ENCODE results near the gene BRME1.

DNA sequence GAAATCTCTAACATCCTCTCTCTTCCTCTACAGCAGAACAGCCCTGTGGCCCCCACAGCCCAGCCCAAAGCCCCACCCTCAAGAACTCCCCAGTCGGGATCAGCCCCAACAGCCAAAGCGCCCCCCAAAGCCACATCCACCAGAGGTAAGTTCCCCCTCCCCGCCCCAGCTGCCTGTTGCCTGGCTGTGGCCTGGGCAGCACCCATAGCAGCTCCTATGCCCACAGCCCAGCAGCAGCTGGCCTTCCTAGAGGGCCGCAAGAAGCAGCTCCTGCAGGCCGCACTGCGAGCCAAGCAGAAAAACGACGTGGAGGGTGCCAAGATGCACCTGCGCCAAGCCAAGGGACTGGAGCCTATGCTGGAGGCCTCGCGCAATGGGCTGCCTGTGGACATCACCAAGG lies 14.6 kb upstream of the BRME1 start:
- TF ChIP-seq, protein P1, sequence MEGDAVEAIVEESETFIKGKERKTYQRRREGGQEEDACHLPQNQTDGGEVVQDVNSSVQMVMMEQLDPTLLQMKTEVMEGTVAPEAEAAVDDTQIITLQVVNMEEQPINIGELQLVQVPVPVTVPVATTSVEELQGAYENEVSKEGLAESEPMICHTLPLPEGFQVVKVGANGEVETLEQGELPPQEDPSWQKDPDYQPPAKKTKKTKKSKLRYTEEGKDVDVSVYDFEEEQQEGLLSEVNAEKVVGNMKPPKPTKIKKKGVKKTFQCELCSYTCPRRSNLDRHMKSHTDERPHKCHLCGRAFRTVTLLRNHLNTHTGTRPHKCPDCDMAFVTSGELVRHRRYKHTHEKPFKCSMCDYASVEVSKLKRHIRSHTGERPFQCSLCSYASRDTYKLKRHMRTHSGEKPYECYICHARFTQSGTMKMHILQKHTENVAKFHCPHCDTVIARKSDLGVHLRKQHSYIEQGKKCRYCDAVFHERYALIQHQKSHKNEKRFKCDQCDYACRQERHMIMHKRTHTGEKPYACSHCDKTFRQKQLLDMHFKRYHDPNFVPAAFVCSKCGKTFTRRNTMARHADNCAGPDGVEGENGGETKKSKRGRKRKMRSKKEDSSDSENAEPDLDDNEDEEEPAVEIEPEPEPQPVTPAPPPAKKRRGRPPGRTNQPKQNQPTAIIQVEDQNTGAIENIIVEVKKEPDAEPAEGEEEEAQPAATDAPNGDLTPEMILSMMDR (IDR thresholded peaks at IDR 0.05), result no peak
- TF ChIP-seq POLR2A (IDR thresholded peaks at IDR 0.05), result no peak
